Measurements from ENCODE around the gene AGPAT2.

- TF ChIP-seq CTCF (IDR thresholded peaks at IDR 0.05) (peak in 1 of 3 experiments; percentile 2), POLR2AphosphoS5 (IDR thresholded peaks at IDR 0.05) (peak; percentile 34 to 52)
Measured at GRCh38 chr9:136686794-136687711, at the start of gene AGPAT2.
